Measurements from ENCODE around the gene ATP6V1F. TPM values are rescaled to one million over a fixed set of nuclear protein-coding genes. Genes with fewer than 3 reads are reported as not detected.

Gene ATP6V1F
- total RNA-seq, 1 experiment from 2014 or later: 115 TPM

DNA sequence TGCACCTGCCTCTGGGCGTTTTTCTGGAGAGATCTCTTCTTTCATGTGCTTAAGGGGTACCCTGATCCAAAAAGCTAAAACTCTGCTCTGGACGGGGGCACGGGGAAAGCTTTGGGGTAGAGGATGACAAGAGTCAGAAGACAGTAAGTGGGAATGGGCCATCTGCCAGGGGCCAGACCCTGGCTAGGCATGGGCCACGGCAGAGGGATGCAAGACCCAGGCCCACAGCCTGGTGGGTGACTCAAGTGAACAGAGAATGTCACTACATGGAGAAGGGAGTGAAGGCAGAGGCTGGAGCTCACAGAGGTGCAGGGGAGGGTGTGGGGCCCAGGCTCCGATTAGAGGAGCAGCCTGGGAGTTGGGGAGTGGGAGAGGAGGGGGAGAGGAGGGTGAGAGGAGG, 17.2 kb upstream of the ATP6V1F start:
- DNase-seq: no peak
- no peak overlapping the region for H3K27ac ChIP-seq (ENCODE audit: insufficient read length, low read depth, low read length)
- WGBS (ENCODE audit: extremely low coverage, insufficient read length, low lambda C conversion rate): no CpG with 5 or more reads among the region's 5 CpGs

More for the DNA sequence above, 17.2 kb upstream of the ATP6V1F start:
- Histone ChIP-seq H4K5ac (ENCODE audit: insufficient read length, low read depth, low read length) (no peak overlapping the region), H3K79me1 (ENCODE audit: insufficient read depth, low read depth, low read length, poor library complexity, severe bottlenecking) (no peaks in the 10 kb centered on the region), H3K23me2 (ENCODE audit: insufficient read length, low read depth, low read length, poor library complexity, severe bottlenecking) (no peaks in the 10 kb centered on the region), H2AK5ac (ENCODE audit: insufficient read length, low read length) (no peak overlapping the region), H2BK5ac (ENCODE audit: insufficient read length, low read length) (no peak overlapping the region), H3K4me1 (ENCODE audit: insufficient read depth, low read length) (no peaks in the 10 kb centered on the region), H2BK12ac (ENCODE audit: insufficient read length, low read depth, low read length) (no peak overlapping the region), H2AFZ (ENCODE audit: low read length) (no peak overlapping the region), H3K27me3 (ENCODE audit: insufficient read depth, low read length) (no peaks in the 10 kb centered on the region), H3K56ac (ENCODE audit: insufficient read length, low read depth, low read length) (no peak overlapping the region), H4K8ac (replicated peaks; ENCODE audit: insufficient read length, low read depth, low read length) (no peak overlapping the region), H3T11ph (ENCODE audit: low read length) (no peak overlapping the region), H3K9ac (ENCODE audit: extremely low read depth, insufficient read length, low read length) (no peak overlapping the region), H2BK20ac (ENCODE audit: low read depth, low read length, poor library complexity, severe bottlenecking) (no peak overlapping the region), H3K4ac (ENCODE audit: low read depth, low read length) (no peak overlapping the region), H2BK15ac (ENCODE audit: low read depth, low read length) (no peak overlapping the region), H4K91ac (ENCODE audit: insufficient read length, low read depth, low read length) (no peak overlapping the region), H3K18ac (ENCODE audit: insufficient read length, low read depth, low read length) (no peak overlapping the region), H3K9me3 (ENCODE audit: control insufficient read depth, low read depth, low read length) (no peaks in the 10 kb centered on the region), H3K4me2 (ENCODE audit: insufficient read depth, insufficient read length, low read length) (no peak overlapping the region), H3K23ac (ENCODE audit: insufficient read length, low read depth, low read length) (no peak overlapping the region), H3K79me2 (ENCODE audit: insufficient read depth, low read length) (no peaks in the 10 kb centered on the region), H3K14ac (ENCODE audit: insufficient read depth, low read length) (no peak overlapping the region), H2BK120ac (ENCODE audit: low read depth, low read length, poor library complexity, severe bottlenecking) (no peak overlapping the region), H4K20me1 (ENCODE audit: control insufficient read depth, insufficient read depth, insufficient read length) (no peaks in the 10 kb centered on the region)
- Mint-ChIP-seq H3K4me3 (no peak overlapping the region), H3K36me3 (ENCODE audit: insufficient read depth in 1 of 3, low read depth in 3 of 3) (peaks cover 0 to 3% (median 0%) of the 10 kb centered on the region in 3 experiments; a peak in 2 of 7 replicates), H3K4me1 (peaks cover 2 to 14% of the 10 kb centered on the region in 2 experiments), H3K27me3 (ENCODE audit: low read depth) (no peaks in the 10 kb centered on the region), H3K27ac (peak overlapping the region; percentile 19 to 39 (median 34); a peak in 3 of 7 replicates), H3K9me3 (no peaks in the 10 kb centered on the region)
- no peak for TF ChIP-seq CTCF (conservative IDR thresholded peaks at IDR 0.05)

Data from H9 (cell line).